NCI-H524 treated with DMSO at 0.1 percent for 48 hours (cell line): ENCODE results near the gene HLA-DQB1.
"Not testable (repeated sequence)": the region's sequence is repeated elsewhere in the genome, so short reads cannot be mapped to it uniquely, and the experiment has no call there.

Experiments
- DNase-seq: peaks from one replicate; lab custom pipeline; 2025; lab: John Stamatoyannopoulos, UW

The HLA-DQB1 gene

DNA sequence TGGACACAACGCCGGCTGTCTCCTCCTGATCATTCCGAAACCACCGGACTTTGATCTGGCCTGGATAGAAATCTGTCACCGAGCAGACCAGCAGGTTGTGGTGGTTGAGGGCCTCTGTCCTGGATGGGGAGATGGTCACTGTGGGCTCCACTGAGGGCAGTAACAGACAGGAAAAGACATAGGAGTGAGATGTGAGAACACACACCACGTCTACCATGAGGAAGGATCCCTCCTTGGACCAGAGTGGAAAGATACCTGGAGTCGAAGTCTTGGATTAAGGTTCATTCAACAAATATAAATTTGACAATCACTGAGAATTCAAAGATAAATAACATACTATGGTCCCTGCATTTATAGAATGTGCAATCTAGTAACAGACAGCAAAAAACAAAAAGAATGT is 4.4 kb downstream of the HLA-DQB1 start:
- DNase-seq, result no peak

- no peak for DNase-seq
Measured at GRCh38 chr6:32659856-32660595, 6.4 kb downstream of the HLA-DQB1 start.

DNA sequence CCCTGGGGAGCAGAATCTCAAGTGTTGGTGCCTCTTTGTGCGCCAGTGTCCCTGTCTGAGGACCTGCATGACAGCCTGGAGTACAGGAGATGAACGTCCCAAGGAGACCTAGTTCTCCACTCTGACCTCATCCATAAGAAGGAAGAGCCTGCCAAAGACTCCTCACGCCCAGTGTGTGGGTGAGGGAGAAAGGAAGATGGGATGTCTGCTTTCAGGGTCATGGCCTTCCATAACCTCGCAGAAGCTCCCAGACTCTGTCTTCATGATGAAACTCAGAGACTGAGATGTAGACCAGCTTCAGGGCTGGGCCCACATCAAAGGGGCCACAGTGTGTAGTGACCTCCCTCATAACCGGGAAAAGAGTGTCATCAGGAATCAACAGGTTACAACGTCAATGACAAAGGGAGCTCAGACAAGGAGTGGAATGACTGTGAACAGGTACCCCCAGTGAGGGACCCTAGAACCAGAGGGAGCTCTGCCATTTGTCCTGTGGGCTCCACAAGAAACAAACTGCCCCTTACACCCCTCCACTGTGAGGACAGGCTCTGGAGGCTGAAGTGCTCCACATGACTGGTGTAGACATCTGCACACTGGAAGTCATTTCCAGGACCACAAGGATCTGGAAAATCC is 8.1 kb downstream of the HLA-DQB1 start:
- no peak for DNase-seq

GRCh38 chr6:32657819-32658218 is 8.6 kb downstream of the HLA-DQB1 start:
- not testable (repeated sequence) for DNase-seq

DNA sequence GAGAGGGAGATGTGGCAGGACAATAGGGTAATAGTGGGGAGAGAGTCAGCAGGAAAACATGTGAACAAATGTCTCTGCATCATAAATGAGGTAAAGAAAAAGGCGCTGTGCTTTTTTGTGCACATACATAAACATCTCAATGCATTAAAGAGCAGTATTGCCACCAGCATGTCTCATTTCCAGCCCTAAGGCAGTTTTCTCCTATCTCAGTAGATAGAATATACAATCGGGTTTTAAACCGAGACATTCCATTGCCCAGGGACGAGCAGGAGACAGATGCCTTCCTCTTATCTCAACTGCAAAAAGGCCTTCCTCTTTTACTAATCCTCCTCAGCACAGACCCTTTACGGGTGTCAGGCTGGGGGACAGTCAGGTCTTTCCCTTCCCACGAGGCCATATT is 9.1 kb downstream of the HLA-DQB1 start:
- DNase-seq, result not testable (repeated sequence)

DNA sequence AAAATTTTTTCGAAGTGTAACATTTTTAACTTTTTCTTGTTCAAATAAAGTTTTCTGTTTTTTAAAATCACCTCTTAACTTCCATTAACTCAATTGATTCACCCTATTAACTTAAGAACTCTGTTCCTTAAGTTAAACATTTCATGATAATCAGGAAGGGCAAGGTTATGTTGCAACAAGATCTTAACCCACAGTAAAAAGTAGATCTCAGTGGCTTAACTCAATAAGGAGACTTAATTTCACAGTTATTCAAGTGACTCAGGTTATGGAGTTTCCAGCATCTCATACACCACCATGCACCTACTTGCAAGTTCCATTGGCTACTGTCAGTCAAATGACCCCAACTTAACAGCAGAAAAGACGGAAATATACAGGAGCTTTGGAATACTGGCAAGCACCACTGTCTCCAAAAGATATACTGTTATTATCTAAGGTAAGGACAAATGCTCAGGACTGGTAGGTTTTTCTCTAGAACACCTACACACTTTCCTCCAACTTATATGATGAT is 11.2 kb downstream of the HLA-DQB1 start:
- no peak for DNase-seq

GRCh38 chr6:32645047-32645703 is 21.3 kb downstream of the HLA-DQB1 start:
- DNase-seq, result no peak

- DNase-seq, result no peak
Measured at GRCh38 chr6:32643904-32644303, 22.6 kb downstream of the HLA-DQB1 start.

GRCh38 chr6:32642720-32643106 is 23.7 kb downstream of the HLA-DQB1 start:
- no peak for DNase-seq

GRCh38 chr6:32641785-32642719 is 24.4 kb downstream of the HLA-DQB1 start:
- DNase-seq, result not testable (repeated sequence)

DNA sequence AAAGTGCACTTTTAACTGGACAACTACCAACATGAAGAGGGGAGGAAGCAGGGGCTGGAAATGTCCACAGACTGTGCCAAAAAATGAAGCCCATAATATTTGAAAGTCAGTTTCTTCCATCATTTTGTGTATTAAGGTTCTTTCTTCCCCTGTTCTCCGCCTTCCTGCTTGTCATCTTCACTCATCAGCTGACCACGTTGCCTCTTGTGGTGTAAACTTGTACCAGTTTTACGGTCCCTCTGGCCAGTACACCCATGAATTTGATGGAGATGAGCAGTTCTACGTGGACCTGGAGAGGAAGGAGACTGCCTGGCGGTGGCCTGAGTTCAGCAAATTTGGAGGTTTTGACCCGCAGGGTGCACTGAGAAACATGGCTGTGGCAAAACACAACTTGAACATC is 25.3 kb downstream of the HLA-DQB1 start:
- no peak for DNase-seq

- no peak for DNase-seq
Measured at GRCh38 chr6:32639440-32640394, 26.7 kb downstream of the HLA-DQB1 start.

GRCh38 chr6:32638532-32639219 is 27.8 kb downstream of the HLA-DQB1 start:
- DNase-seq, result no peak

DNA sequence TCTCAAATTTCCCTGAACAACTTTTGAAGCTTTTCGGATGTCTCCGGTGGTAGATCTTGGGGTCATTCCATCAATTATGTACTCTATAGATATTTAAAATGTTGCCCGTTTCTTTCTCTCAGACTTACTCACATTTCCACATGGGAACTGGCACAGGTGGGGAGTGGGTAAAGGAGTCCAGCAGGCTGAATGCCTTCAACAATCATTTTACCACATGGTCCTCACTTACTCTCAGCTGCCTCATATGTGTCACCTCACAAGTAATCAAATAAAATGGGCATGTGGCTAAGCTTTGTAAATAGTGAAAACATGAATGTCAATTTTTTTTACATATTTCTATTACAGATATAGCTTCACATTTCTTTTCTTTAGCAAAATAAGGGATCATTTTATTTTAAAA is 28.6 kb downstream of the HLA-DQB1 start:
- no peak for DNase-seq

- DNase-seq, result no peak
Measured at GRCh38 chr6:32637219-32637880, 29.1 kb downstream of the HLA-DQB1 start, which contains the start of gene HLA-DQA1. HLA-DQA1 (plus strand) TSS chr6:32637406; CDS start chr6:32637459, 53 bp downstream.

DNA sequence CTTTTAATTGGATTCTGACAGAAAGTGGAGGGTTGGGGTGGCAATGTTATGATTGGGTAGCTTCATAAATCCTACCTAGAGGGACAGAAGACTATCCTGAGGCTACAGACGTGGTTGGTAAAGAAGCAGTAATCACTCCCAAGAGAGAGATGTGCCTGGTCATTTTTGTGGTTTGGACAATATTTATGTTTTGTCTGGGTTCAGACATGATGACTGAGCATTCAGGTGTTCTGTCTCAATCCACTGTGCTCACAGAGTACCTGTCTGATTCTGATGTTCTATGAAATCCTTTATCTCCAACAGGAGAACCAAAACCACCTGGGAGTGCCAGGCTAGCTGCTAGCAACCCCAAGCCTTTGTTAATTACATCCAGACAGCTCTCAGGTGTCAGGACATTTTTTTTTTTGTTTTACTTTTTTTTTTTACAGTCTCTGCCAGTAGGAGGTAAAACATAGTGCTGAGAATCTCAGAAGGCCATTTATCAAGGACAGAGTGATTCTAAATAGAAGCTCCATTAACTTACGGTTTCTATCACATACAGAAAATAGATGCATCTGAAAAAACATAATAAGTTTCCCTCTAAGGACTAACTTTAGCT is 30.8 kb downstream of the HLA-DQB1 start:
- DNase-seq, result no peak

DNA sequence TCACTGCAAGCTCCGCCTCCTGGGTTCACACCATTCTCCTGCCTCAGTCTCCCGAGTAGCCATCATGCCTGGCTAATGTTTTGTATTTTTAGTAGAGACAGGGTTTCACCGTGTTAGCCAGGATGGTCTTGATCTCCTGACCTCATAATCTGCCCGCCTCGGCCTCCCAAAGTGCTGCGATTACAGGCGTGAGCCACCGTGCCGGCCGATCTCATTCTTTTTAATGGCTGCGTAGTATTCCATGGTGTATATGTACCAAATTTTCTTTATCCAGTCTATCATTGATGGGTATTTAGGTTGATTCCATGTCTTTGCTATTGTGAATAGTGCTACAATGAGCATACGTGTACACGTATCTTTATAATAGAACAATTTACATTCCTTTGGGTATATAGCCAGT is 36.7 kb downstream of the HLA-DQB1 start:
- DNase-seq, result not testable (repeated sequence)

DNA sequence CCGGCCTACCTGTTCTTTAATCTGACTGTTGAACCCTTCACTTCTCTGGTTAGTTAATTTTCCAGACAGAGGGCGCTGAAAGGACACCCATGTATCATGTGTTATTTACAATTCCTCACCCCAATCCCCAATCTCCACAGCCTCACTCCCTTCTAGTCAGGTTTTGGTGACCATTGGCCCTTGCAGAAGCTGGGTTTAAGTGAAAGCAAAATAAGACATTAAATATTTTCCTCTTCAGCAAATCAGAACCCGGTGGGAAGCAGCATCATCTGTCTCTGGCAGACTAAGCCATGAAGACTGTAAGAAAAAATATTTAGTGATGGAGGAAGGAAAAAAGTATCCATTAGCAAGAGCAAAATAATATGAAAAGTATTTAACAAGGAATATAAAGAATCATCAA is 38.6 kb downstream of the HLA-DQB1 start:
- DNase-seq, result no peak

DNA sequence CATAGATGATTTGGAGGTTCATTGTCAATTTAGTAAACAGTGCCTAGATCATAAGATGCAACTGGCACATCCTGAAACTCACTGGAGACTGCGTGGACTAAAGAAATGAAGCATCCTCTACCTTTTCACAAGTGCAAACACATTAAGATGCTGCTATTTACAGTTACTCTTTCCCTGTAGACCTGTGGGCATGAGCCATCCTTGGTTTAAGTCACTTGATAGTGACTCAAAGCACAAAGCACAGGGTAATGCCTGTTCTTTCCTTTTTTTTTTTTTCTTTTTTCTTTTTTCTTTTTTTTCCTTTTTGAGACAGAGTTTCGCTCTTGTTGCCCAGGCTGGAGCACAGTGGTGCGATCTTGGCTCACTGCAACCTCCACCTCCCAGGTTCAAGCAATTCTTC is 39.2 kb downstream of the HLA-DQB1 start:
- no peak for DNase-seq
